ENCODE measurements around the gene G6PD. TPM values are rescaled to one million over a fixed set of nuclear protein-coding genes. Genes with fewer than 3 reads are reported as not detected.

G6PD gene
- total RNA-seq, 1 donor from 2014 or later, result 20.0 TPM

- no peak for DNase-seq (ENCODE audit: low read depth)
- Histone ChIP-seq H3K4me3 (ENCODE audit: low read depth, low read length) (no peak overlapping the region), H3K27me3 (ENCODE audit: control insufficient read depth, insufficient read depth, low read length) (no peaks in the 10 kb centered on the region), H3K36me3 (ENCODE audit: control insufficient read depth, insufficient read depth, low read length) (no peaks in the 10 kb centered on the region)
- no peak for TF ChIP-seq CTCF (IDR thresholded peaks at IDR 0.05; ENCODE audit: insufficient read depth, low read length, severe bottlenecking)
- no peak for FAIRE-seq
These were observed 51.1 kb downstream of the G6PD start for GRCh38 chrX:154495472-154495922.

DNA sequence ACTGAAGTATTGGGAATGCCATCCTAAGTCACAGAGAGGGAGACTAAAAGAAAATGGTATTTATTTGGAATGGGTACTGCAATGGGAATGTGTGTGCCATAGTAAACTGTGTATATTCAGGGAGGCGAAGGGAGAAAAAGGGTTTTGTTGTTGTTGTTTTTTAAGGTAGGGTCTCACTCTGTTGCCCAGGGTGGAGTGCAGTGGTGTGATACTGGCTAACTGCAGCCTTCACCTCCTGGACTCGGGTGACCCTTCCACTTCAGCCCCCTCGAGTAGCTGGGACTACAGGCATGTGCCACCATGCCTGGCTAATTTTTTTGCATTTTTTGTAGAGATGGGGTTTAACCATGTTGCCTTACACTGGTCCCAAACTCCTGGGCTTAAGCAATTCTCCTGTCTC, 51.9 kb downstream of the G6PD start:
- DNase-seq (ENCODE audit: low read depth), result no peak
- no peak for TF ChIP-seq CTCF (IDR thresholded peaks at IDR 0.05; ENCODE audit: insufficient read depth, low read length, severe bottlenecking)

GRCh38 chrX:154490414-154491083, 56.1 kb downstream of the G6PD start, which contains the start of gene SLC10A3:
Gene SLC10A3, minus strand, starts transcription at chrX:154490629. Its CDS starts 1,689 bp downstream, at chrX:154488940.
- no peak for TF ChIP-seq CTCF (IDR thresholded peaks at IDR 0.05; ENCODE audit: insufficient read depth, low read length, severe bottlenecking)
- Histone ChIP-seq H3K36me3 (ENCODE audit: control insufficient read depth, insufficient read depth, low read length) (peaks cover 3% of the 10 kb centered on the region), H3K27me3 (ENCODE audit: control insufficient read depth, insufficient read depth, low read length) (no peaks in the 10 kb centered on the region), H3K4me3 (ENCODE audit: low read depth, low read length) (peak within 1 kb of the TSS; percentile 55)
- DNase-seq (ENCODE audit: low read depth), result peak; percentile 84
- no peak for FAIRE-seq

More for the DNA sequence above, 51.9 kb downstream of the G6PD start:
- no peak for FAIRE-seq
- Histone ChIP-seq H3K4me3 (ENCODE audit: low read depth, low read length) (no peak overlapping the region), H3K27me3 (ENCODE audit: control insufficient read depth, insufficient read depth, low read length) (no peaks in the 10 kb centered on the region), H3K36me3 (ENCODE audit: control insufficient read depth, insufficient read depth, low read length) (no peaks in the 10 kb centered on the region)

DNA sequence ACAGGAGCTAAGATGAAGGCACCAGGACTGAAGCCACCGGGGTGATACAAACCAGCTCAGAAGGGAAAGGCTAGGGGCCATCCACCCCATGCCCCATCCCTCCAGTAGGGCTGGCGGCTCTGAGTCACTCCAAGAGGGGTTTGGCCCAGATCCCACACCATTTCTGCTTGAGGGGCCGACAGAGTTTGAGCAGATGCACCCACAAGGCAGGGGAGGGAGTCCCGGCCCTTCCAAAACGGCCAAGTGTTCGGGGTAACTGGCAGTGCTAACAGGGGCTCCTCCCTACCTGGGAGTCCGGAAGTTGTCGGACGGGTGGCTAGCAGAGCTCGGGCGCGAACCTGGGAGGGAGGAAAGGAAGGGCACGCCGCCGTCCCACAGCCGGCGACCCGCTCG, 56.6 kb downstream of the G6PD start:
- Histone ChIP-seq H3K27me3 (ENCODE audit: control insufficient read depth, insufficient read depth, low read length) (no peaks in the 10 kb centered on the region), H3K36me3 (ENCODE audit: control insufficient read depth, insufficient read depth, low read length) (peaks cover 8% of the 10 kb centered on the region), H3K4me3 (ENCODE audit: low read depth, low read length) (peak overlapping the region; percentile 52)
- DNase-seq (ENCODE audit: low read depth) (peak; percentile 26), FAIRE-seq (no peak)
- no peak for TF ChIP-seq CTCF (IDR thresholded peaks at IDR 0.05; ENCODE audit: insufficient read depth, low read length, severe bottlenecking)

DNA sequence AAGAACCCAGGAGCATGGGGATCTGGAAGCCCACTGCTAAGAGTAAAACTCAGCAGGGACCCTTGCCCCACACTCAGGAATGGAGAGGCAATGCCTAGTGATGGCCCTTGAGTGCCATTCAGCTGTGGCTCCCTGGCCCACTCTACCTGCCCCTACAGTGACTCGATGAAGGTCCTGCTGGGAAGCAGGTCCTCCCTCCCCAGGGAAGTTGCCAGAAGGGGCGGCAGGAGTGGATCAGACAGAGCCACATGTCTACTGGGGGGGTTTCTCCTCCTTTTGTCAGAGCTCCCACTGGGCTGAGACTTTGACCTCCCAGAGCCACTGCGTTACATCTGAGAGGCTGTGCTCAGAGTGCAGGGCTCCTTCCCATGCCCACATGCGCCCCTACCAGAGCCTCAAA, 57.5 kb downstream of the G6PD start:
- peak overlapping the region; percentile 52 for H3K4me3 ChIP-seq (ENCODE audit: low read depth, low read length)

More for the DNA sequence above, 57.5 kb downstream of the G6PD start:
- no peak for TF ChIP-seq CTCF (IDR thresholded peaks at IDR 0.05; ENCODE audit: insufficient read depth, low read length, severe bottlenecking)
- DNase-seq (ENCODE audit: low read depth), result no peak
- no peaks in the 10 kb centered on the region for H3K27me3 ChIP-seq (ENCODE audit: control insufficient read depth, insufficient read depth, low read length)
- FAIRE-seq, result no peak
- peaks cover 8% of the 10 kb centered on the region for H3K36me3 ChIP-seq (ENCODE audit: control insufficient read depth, insufficient read depth, low read length)
